ENCODE results near the gene EHD4.

Gene EHD4

DNA sequence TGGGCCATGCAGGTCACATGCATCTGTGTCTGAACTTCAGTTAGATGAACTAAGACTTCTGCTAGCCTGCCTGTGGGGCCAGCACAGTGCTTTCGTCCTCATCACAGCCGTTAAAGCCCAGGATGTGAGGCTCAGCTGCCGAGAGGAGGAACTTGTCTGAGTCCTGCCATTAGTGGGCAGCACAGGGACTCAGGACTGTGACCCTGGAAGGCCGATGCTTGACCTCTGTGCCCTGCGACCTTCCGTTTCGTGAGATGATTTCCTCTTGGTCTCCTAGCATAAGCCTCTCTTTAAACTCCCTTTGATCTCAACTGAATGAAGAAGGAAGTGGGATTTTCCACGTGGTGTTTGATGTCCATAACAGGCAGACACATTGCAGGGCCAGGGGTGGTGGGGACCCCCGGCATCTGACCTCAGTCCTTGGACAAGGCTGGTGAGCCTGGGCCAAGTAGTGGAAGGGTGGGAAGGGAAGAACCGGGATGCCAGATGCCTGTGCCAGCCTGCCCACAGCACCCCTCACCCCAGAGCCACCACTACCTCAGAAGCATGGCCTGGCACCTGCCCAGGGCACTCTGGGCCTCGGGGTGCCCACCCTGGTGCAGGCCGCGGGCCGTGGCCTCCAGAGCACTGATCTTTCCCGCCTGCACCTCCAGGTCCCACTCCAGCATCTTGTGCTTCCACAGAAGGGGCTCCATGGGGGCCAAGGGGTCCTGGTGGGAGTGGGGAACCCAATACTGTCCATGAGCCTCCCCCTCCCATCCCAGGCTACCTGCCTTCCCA, 112.1 kb downstream of the EHD4 start:
- Histone ChIP-seq H3K36me3 (ENCODE audit: control insufficient read depth in 5 of 5, insufficient read depth in 5 of 5, low read length in 5 of 5) (peaks cover 0 to 15% (median 0%) of the 10 kb centered on the region in 5 donors), H3K4me1 (ENCODE audit: control insufficient read depth in 5 of 5, insufficient read depth in 5 of 5, low read length in 5 of 5) (peaks cover 0 to 6% (median 3%) of the 10 kb centered on the region in 5 donors), H3K9me3 (ENCODE audit: control insufficient read depth in 5 of 5, low read length in 5 of 5) (no peaks in the 10 kb centered on the region), H3K4me3 (ENCODE audit: low read depth in 1 of 5, low read length in 5 of 5) (no peak overlapping the region), H3K27me3 (ENCODE audit: control insufficient read depth in 5 of 5, insufficient read depth in 4 of 5, low read length in 5 of 5) (peaks cover 0 to 7% (median 3%) of the 10 kb centered on the region in 5 donors), H3K9ac (ENCODE audit: low read length in 5 of 5) (no peak overlapping the region), H3K27ac (ENCODE audit: low read depth, low read length) (no peak overlapping the region)

GRCh38 chr15:41858756-41859155, 113.6 kb downstream of the EHD4 start:
- peaks cover 0 to 7% (median 5%) of the 10 kb centered on the region in 5 donors for H3K27me3 ChIP-seq (ENCODE audit: control insufficient read depth in 5 of 5, insufficient read depth in 4 of 5, low read length in 5 of 5)
- H3K4me3 ChIP-seq (ENCODE audit: low read depth in 1 of 5, low read length in 5 of 5): no peak overlapping the region

DNA sequence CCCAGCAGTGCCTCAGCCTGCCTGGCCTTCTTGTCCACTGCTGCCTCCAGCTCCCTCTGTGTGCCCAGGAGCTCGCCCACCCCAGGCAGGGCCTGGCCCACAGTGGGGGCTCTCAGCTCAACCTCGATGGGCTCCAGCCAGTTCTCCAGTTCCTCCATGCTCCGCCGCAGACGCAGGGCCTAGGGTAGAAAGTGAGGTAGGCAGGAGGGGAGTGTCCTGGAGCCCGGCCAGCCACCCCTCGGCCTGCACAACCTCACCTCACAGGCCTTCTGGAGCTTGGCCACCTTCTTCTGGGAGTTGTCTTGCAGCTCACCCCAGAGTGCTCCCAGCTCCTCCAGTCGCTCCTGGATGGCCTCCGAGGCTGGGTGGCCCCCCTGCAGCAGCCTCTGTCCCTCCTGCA, 115.0 kb downstream of the EHD4 start:
- Histone ChIP-seq H3K4me1 (ENCODE audit: control insufficient read depth in 5 of 5, insufficient read depth in 5 of 5, low read length in 5 of 5) (peaks cover 0 to 6% (median 3%) of the 10 kb centered on the region in 5 donors), H3K36me3 (ENCODE audit: control insufficient read depth in 5 of 5, insufficient read depth in 5 of 5, low read length in 5 of 5) (peaks cover 0 to 8% (median 0%) of the 10 kb centered on the region in 5 donors), H3K4me3 (ENCODE audit: low read depth in 1 of 5, low read length in 5 of 5) (no peak overlapping the region), H3K27me3 (ENCODE audit: control insufficient read depth in 5 of 5, insufficient read depth in 4 of 5, low read length in 5 of 5) (peaks cover 0 to 10% (median 5%) of the 10 kb centered on the region in 5 donors), H3K27ac (ENCODE audit: low read depth, low read length) (no peak overlapping the region), H3K9me3 (ENCODE audit: control insufficient read depth in 5 of 5, low read length in 5 of 5) (no peaks in the 10 kb centered on the region), H3K9ac (ENCODE audit: low read length in 5 of 5) (no peak overlapping the region)

More at GRCh38 chr15:41858756-41859155, 113.6 kb downstream of the EHD4 start:
- H3K27ac ChIP-seq (ENCODE audit: low read depth, low read length): no peak overlapping the region
- H3K36me3 ChIP-seq (ENCODE audit: control insufficient read depth in 5 of 5, insufficient read depth in 5 of 5, low read length in 5 of 5): peaks cover 0 to 16% (median 0%) of the 10 kb centered on the region in 5 donors
- H3K4me1 ChIP-seq (ENCODE audit: control insufficient read depth in 5 of 5, insufficient read depth in 5 of 5, low read length in 5 of 5): peaks cover 0 to 6% (median 3%) of the 10 kb centered on the region in 5 donors
- H3K9ac ChIP-seq (ENCODE audit: low read length in 5 of 5): no peak overlapping the region
- no peaks in the 10 kb centered on the region for H3K9me3 ChIP-seq (ENCODE audit: control insufficient read depth in 5 of 5, low read length in 5 of 5)

DNA sequence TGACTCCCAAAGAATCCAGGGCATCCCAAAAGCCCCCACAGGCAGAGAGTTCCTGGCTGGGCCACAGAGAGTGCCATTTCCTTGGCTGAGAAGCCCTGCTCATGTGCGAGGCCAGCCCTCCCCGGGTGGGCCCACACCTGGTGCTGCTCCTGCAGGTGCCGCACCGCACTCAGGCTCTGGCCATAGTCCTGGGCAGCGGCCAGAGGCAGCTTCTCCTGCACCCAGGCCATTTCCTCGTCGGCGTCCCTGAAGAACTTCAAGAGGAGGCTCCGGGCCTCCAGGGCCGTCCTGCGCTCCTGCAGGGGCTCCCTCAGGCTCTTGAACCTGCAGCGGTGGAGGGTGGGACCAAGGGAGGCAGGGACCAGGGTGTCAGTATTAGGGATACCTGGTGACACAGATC, 115.6 kb downstream of the EHD4 start:
- no peaks in the 10 kb centered on the region for H3K9me3 ChIP-seq (ENCODE audit: control insufficient read depth in 5 of 5, low read length in 5 of 5)
- H3K4me1 ChIP-seq (ENCODE audit: control insufficient read depth in 5 of 5, insufficient read depth in 5 of 5, low read length in 5 of 5): peaks cover 0 to 6% (median 3%) of the 10 kb centered on the region in 5 donors
- H3K27ac ChIP-seq (ENCODE audit: low read depth, low read length): no peak overlapping the region
- no peak overlapping the region for H3K4me3 ChIP-seq (ENCODE audit: low read depth in 1 of 5, low read length in 5 of 5)
- peaks cover 0 to 3% (median 0%) of the 10 kb centered on the region in 5 donors for H3K36me3 ChIP-seq (ENCODE audit: control insufficient read depth in 5 of 5, insufficient read depth in 5 of 5, low read length in 5 of 5)
- H3K9ac ChIP-seq (ENCODE audit: low read length in 5 of 5): no peak overlapping the region
- H3K27me3 ChIP-seq (ENCODE audit: control insufficient read depth in 5 of 5, insufficient read depth in 4 of 5, low read length in 5 of 5): peaks cover 0 to 13% (median 5%) of the 10 kb centered on the region in 5 donors

DNA sequence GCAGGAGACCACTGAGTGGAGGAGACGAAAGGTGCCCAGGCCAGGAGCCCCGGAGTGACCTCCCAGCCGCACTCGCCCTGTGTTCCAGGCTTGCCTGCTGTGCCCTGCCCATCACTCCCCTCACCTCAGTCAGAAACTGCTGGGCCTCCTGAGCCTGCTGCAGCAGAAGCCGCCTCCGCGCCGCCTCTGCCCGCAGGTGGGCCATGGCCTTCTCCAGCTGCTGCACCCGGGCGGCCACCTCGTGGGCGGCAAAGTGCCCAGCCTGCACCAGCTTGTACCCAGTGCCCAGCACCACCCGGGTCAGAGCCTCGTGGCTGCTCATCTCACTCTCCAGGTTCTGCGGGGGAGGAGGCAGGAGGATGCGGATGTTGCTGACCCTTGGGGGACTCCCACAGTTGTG, 116.1 kb downstream of the EHD4 start:
- H3K27me3 ChIP-seq (ENCODE audit: control insufficient read depth in 5 of 5, insufficient read depth in 4 of 5, low read length in 5 of 5): peaks cover 0 to 13% (median 5%) of the 10 kb centered on the region in 5 donors
- H3K9ac ChIP-seq (ENCODE audit: low read length in 5 of 5): no peak overlapping the region
- peaks cover 0 to 6% (median 3%) of the 10 kb centered on the region in 5 donors for H3K4me1 ChIP-seq (ENCODE audit: control insufficient read depth in 5 of 5, insufficient read depth in 5 of 5, low read length in 5 of 5)
- no peak overlapping the region for H3K27ac ChIP-seq (ENCODE audit: low read depth, low read length)
- H3K9me3 ChIP-seq (ENCODE audit: control insufficient read depth in 5 of 5, low read length in 5 of 5): no peaks in the 10 kb centered on the region
- no peak overlapping the region for H3K4me3 ChIP-seq (ENCODE audit: low read depth in 1 of 5, low read length in 5 of 5)
- peaks cover 0 to 3% (median 0%) of the 10 kb centered on the region in 5 donors for H3K36me3 ChIP-seq (ENCODE audit: control insufficient read depth in 5 of 5, insufficient read depth in 5 of 5, low read length in 5 of 5)

DNA sequence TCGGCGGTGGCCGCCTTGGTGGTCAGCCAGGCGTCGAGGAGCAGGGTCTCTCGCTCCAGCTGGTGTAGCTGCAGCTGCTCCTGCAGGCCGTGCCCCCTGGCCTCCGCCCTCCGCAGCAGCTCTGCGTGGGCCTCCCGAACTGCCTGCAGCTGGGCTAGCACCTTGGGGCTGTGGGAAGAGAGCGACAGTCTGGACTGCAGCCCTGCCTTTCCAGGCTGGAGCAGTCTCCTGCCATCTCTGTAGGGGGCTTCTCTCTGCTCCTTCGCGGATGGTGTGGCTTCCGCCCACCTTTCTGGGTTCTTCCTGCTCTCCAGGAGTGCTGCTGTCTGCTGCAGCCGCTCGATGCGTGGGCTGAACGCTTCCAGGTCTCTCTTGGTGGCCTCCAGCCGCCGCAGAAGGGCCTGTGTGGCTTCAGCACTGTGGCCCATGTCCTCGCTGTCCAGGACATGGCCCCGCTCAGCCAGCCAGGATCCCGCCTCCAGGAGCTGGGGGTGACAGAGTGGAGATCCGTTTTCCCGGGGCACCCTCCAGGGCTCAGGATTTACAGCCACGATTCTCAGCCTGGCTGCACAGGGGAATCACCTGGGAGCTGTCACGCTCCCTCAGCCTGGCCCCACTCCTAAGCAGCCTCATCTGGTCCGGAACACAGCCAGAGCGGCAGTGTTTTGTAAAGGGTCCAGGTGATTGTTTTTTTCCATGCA, 116.9 kb downstream of the EHD4 start:
- peaks cover 0 to 13% (median 5%) of the 10 kb centered on the region in 5 donors for H3K27me3 ChIP-seq (ENCODE audit: control insufficient read depth in 5 of 5, insufficient read depth in 4 of 5, low read length in 5 of 5)
- no peak overlapping the region for H3K9ac ChIP-seq (ENCODE audit: low read length in 5 of 5)
- H3K4me1 ChIP-seq (ENCODE audit: control insufficient read depth in 5 of 5, insufficient read depth in 5 of 5, low read length in 5 of 5): peaks cover 0 to 6% (median 3%) of the 10 kb centered on the region in 5 donors

DNA sequence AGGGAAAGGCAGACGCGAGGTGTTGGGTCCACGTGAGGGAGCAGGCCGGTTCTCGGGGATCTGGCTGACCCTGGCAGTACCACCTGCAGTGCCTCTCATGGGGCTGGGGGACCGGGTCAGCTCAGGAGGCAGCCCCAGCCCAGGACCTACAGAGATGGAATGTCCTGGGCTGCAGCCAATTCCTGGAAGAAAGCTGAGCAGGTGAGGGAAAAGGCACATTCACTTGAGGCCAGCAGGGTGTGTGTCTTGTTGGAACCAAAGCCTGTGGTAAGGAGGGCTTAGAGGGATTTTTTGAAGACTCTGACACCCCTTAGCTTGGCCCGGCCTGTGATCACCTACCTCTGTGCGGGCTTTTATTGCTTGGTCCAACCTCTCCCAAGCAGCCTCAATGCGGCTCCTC, 117.9 kb downstream of the EHD4 start:
- Histone ChIP-seq H3K9ac (ENCODE audit: low read length in 5 of 5) (no peak overlapping the region), H3K9me3 (ENCODE audit: control insufficient read depth in 5 of 5, low read length in 5 of 5) (no peaks in the 10 kb centered on the region), H3K4me1 (ENCODE audit: control insufficient read depth in 5 of 5, insufficient read depth in 5 of 5, low read length in 5 of 5) (no peaks in the 10 kb centered on the region), H3K4me3 (ENCODE audit: low read depth in 1 of 5, low read length in 5 of 5) (no peak overlapping the region), H3K27ac (ENCODE audit: low read depth, low read length) (no peak overlapping the region), H3K27me3 (ENCODE audit: control insufficient read depth in 5 of 5, insufficient read depth in 4 of 5, low read length in 5 of 5) (peaks cover 0 to 13% (median 5%) of the 10 kb centered on the region in 5 donors), H3K36me3 (ENCODE audit: control insufficient read depth in 5 of 5, insufficient read depth in 5 of 5, low read length in 5 of 5) (peaks cover 0 to 3% (median 0%) of the 10 kb centered on the region in 5 donors)

More for the DNA sequence above, 116.9 kb downstream of the EHD4 start:
- no peak overlapping the region for H3K4me3 ChIP-seq (ENCODE audit: low read depth in 1 of 5, low read length in 5 of 5)
- no peaks in the 10 kb centered on the region for H3K9me3 ChIP-seq (ENCODE audit: control insufficient read depth in 5 of 5, low read length in 5 of 5)
- H3K36me3 ChIP-seq (ENCODE audit: control insufficient read depth in 5 of 5, insufficient read depth in 5 of 5, low read length in 5 of 5): peaks cover 0 to 3% (median 0%) of the 10 kb centered on the region in 5 donors
- no peak overlapping the region for H3K27ac ChIP-seq (ENCODE audit: low read depth, low read length)

- no peak overlapping the region for H3K4me3 ChIP-seq (ENCODE audit: low read depth in 1 of 5, low read length in 5 of 5)
- no peak overlapping the region for H3K9ac ChIP-seq (ENCODE audit: low read length in 5 of 5)
- H3K36me3 ChIP-seq (ENCODE audit: control insufficient read depth in 5 of 5, insufficient read depth in 5 of 5, low read length in 5 of 5): peaks cover 0 to 9% (median 4%) of the 10 kb centered on the region in 5 donors
- H3K27ac ChIP-seq (ENCODE audit: low read depth, low read length): no peak overlapping the region
- no peaks in the 10 kb centered on the region for H3K9me3 ChIP-seq (ENCODE audit: control insufficient read depth in 5 of 5, low read length in 5 of 5)
- H3K4me1 ChIP-seq (ENCODE audit: control insufficient read depth in 5 of 5, insufficient read depth in 5 of 5, low read length in 5 of 5): no peaks in the 10 kb centered on the region
- H3K27me3 ChIP-seq (ENCODE audit: control insufficient read depth in 5 of 5, insufficient read depth in 4 of 5, low read length in 5 of 5): peaks cover 0 to 13% (median 5%) of the 10 kb centered on the region in 5 donors
Observed at GRCh38 chr15:41853831-41854230, 118.5 kb downstream of the EHD4 start.

GRCh38 chr15:41852736-41853590, 119.4 kb downstream of the EHD4 start:
- Histone ChIP-seq H3K9ac (ENCODE audit: low read length in 5 of 5) (no peak overlapping the region), H3K27me3 (ENCODE audit: control insufficient read depth in 5 of 5, insufficient read depth in 4 of 5, low read length in 5 of 5) (peaks cover 0 to 13% (median 5%) of the 10 kb centered on the region in 5 donors), H3K36me3 (ENCODE audit: control insufficient read depth in 5 of 5, insufficient read depth in 5 of 5, low read length in 5 of 5) (peaks cover 0 to 18% (median 12%) of the 10 kb centered on the region in 5 donors), H3K27ac (ENCODE audit: low read depth, low read length) (no peak overlapping the region), H3K4me3 (ENCODE audit: low read depth in 1 of 5, low read length in 5 of 5) (no peak overlapping the region), H3K9me3 (ENCODE audit: control insufficient read depth in 5 of 5, low read length in 5 of 5) (no peaks in the 10 kb centered on the region), H3K4me1 (ENCODE audit: control insufficient read depth in 5 of 5, insufficient read depth in 5 of 5, low read length in 5 of 5) (no peaks in the 10 kb centered on the region)

Measured in subcutaneous abdominal adipose tissue (tissue), 5 donors.